Upper lobe of left lung (tissue), 6 donors: ENCODE results near the gene SIRT1. TPM values are rescaled to one million over a fixed set of nuclear protein-coding genes. Genes with fewer than 3 reads are reported as not detected.

Source experiments
- ATAC-seq, 2 donors: fragments of 200-7000 bp; cut with Tn5 transposase; one replicate each; pipeline ENCODE4 v1.9.1; 2022; ENCODE audit warnings: mild to moderate bottlenecking in 2 of 2, moderate library complexity in 2 of 2; ENCODE audit not compliant: low FRiP score in 2 of 2
- DNase-seq, 2 donors: peaks; one replicate each; pipeline ENCODE4 v3.0.0-alpha.2; 2019 to 2020
- H3K27ac ChIP-seq, 4 donors: fragments of 200-600 bp; sonication (generic); one replicate each; pipeline ENCODE4 v1.5.1; 2016 to 2019
- H3K27me3 ChIP-seq, 4 donors: fragments of 200-600 bp; sonication (generic); one replicate each; pipeline ENCODE4 v1.5.1; 2017 to 2019
- H3K36me3 ChIP-seq, 4 donors: fragments of 200-600 bp; sonication (generic); one replicate each; pipeline ENCODE4 v1.5.1; 2016 to 2019
- H3K4me1 ChIP-seq, 4 donors: fragments of 200-600 bp; sonication (generic); one replicate each; pipeline ENCODE4 v1.5.1; 2018 to 2019
- H3K4me3 ChIP-seq, 4 donors: fragments of 200-600 bp; sonication (generic); one replicate each; pipeline ENCODE4 v1.5.1; 2017 to 2019; ENCODE audit warnings: mild to moderate bottlenecking in 2 of 4, moderate library complexity in 1 of 4
- H3K9me3 ChIP-seq, 4 donors: fragments of 200-600 bp; sonication (generic); one replicate each; pipeline ENCODE4 v1.5.1; 2018 to 2019
- CTCF ChIP-seq, 6 experiments: fragments of 450-650 bp in 4 of 6; fragments of 200-600 bp in 2 of 6; sonication (generic) in 2 of 6; IDR thresholded peaks; one replicate each; pipeline ENCODE4 v1.5.1; 2016 to 2019; ENCODE audit warnings: antibody characterized with exemption in 6 of 6
- EP300 ChIP-seq, 4 donors: sonication (generic); formaldehyde crosslinking; IDR thresholded peaks; one replicate each; pipeline ENCODE4 v1.5.1; 2017; ENCODE audit warnings: antibody characterized with exemption in 4 of 4, control low read depth in 2 of 4
- POLR2A ChIP-seq, 4 donors: fragments of 450-650 bp; IDR thresholded peaks; one replicate each; pipeline ENCODE4 v1.5.1; 2016 to 2017; ENCODE audit warnings: antibody characterized with exemption in 4 of 4, mild to moderate bottlenecking in 2 of 4
- POLR2AphosphoS5 ChIP-seq, 2 donors: sonication (generic); formaldehyde crosslinking; IDR thresholded peaks; one replicate each; pipeline ENCODE4 v1.5.1; 2017; ENCODE audit warnings: antibody characterized with exemption in 2 of 2
- WGBS, 2 donors: methylation state at CpG; one replicate each; pipeline ENCODE4 v1.1.5; 2017 to 2018; 5-methylcytosine and 5-hydroxymethylcytosine counted together
- total RNA-seq, 6 donors: library from RNA; depleted of rRNA in 4 of 6; stranded (reverse); fragments of >200 nt in 4 of 6; gene quantifications; one replicate each; pipeline versions ENCODE4 v1.1.0 to v1.2.1, GENCODE V29; 2016 to 2021
- donor health status: DM: no; HTN: no; CAD: no; lungs with moderate emphysema.
- donor health status: DM: no; HTN: yes; CAD: no; lungs with severe emphysema.

Gene SIRT1
- total RNA-seq, 6 donors from 2014 or later: 10.1 to 37.7 (median 18.7) TPM

- H3K9me3 ChIP-seq: no peaks in the 10 kb centered on the region
- no peaks in the 10 kb centered on the region for H3K4me1 ChIP-seq
- 86 to 95% methylated on average over 7 of the region's 7 CpGs for WGBS, 2 donors
- H3K4me3 ChIP-seq: no peak overlapping the region
- H3K27me3 ChIP-seq: no peaks in the 10 kb centered on the region
- ATAC-seq (no peak), DNase-seq (no peak)
- no peak for TF ChIP-seq CTCF (IDR thresholded peaks at IDR 0.05)
- no peak for TF ChIP-seq EP300 (IDR thresholded peaks at IDR 0.05)
- no peak for TF ChIP-seq POLR2A (IDR thresholded peaks at IDR 0.05)
- TF ChIP-seq POLR2AphosphoS5 (IDR thresholded peaks at IDR 0.05): no peak
- no peak overlapping the region for H3K27ac ChIP-seq
- H3K36me3 ChIP-seq: no peaks in the 10 kb centered on the region
Observed at GRCh38 chr10:67878133-67878532, 6.3 kb upstream of the SIRT1 start.

- ATAC-seq (no peak), DNase-seq (no peak)
- Histone ChIP-seq H3K4me3 (peak overlapping the region in 3 of 4 donors; percentile 90 to 92 (median 91)), H3K27me3 (no peaks in the 10 kb centered on the region), H3K9me3 (no peaks in the 10 kb centered on the region), H3K27ac (peak overlapping the region; percentile 93 to 100 (median 96)), H3K36me3 (peaks cover 7 to 23% (median 11%) of the 10 kb centered on the region in 4 donors), H3K4me1 (peaks cover 12 to 21% (median 18%) of the 10 kb centered on the region in 4 donors)
- 21 to 30% methylated on average over 13 of the region's 13 CpGs for WGBS, 2 donors
- no peak for TF ChIP-seq EP300 (IDR thresholded peaks at IDR 0.05)
- no peak for TF ChIP-seq CTCF (IDR thresholded peaks at IDR 0.05)
- no peak for TF ChIP-seq POLR2A (IDR thresholded peaks at IDR 0.05)
- TF ChIP-seq POLR2AphosphoS5 (IDR thresholded peaks at IDR 0.05): no peak
Observed at GRCh38 chr10:67883710-67884312, 645 bp upstream of the SIRT1 start.

GRCh38 chr10:67884842-67885670 is 600 bp downstream of the SIRT1 start:
- peaks cover 19 to 35% (median 22%) of the 10 kb centered on the region in 4 donors for H3K36me3 ChIP-seq
- WGBS, 2 donors: 1% methylated on average over 34 to 41 of the region's 73 CpGs
- H3K4me1 ChIP-seq: peaks cover 16 to 26% (median 24%) of the 10 kb centered on the region in 4 donors
- H3K4me3 ChIP-seq: peak overlapping the region; percentile 75 to 92 (median 90)
- ATAC-seq (peak; percentile 85 to 90), DNase-seq (peak; percentile 87 to 95)
- H3K9me3 ChIP-seq: no peaks in the 10 kb centered on the region
- H3K27ac ChIP-seq: peak overlapping the region; percentile 93 to 100 (median 96)
- TF ChIP-seq POLR2AphosphoS5 (IDR thresholded peaks at IDR 0.05) (peak; percentile 7 to 53), EP300 (IDR thresholded peaks at IDR 0.05) (no peak), POLR2A (IDR thresholded peaks at IDR 0.05) (peak in 2 of 4 donors; percentile 1 to 48), CTCF (IDR thresholded peaks at IDR 0.05) (peak in 1 of 6 experiments; percentile 10)
- no peaks in the 10 kb centered on the region for H3K27me3 ChIP-seq

GRCh38 chr10:67893637-67894036 is 9.2 kb downstream of the SIRT1 start:
- Histone ChIP-seq H3K27me3 (no peaks in the 10 kb centered on the region), H3K4me3 (no peak overlapping the region), H3K4me1 (peaks cover 4 to 12% (median 8%) of the 10 kb centered on the region in 4 donors), H3K9me3 (no peaks in the 10 kb centered on the region), H3K36me3 (peaks cover 21 to 97% (median 62%) of the 10 kb centered on the region in 4 donors), H3K27ac (no peak overlapping the region)
- 95 to 96% methylated on average over 14 of the region's 14 CpGs for WGBS, 2 donors
- TF ChIP-seq POLR2AphosphoS5 (IDR thresholded peaks at IDR 0.05) (no peak), EP300 (IDR thresholded peaks at IDR 0.05) (no peak), POLR2A (IDR thresholded peaks at IDR 0.05) (no peak), CTCF (IDR thresholded peaks at IDR 0.05) (no peak)
- DNase-seq: peak in 1 of 2 donors; percentile 60
- no peak for ATAC-seq
